Chondrocyte (in vitro differentiated cells): Measurements from ENCODE around the gene CTDP1. TPM values are rescaled to one million over a fixed set of nuclear protein-coding genes. Genes with fewer than 3 reads are reported as not detected.

ENCODE experiments used
- DNase-seq: peaks from one replicate; pipeline ENCODE4 v3.0.0; 2021; ENCODE audit warnings: mixed read lengths, low spot score
- H3K27ac Mint-ChIP-seq: one replicate; pipeline ENCODE4 v1.8.0; 2021; ENCODE audit warnings: mild to moderate bottlenecking, moderate library complexity, mixed read lengths; ENCODE audit not compliant: unreplicated experiment
- H3K27me3 Mint-ChIP-seq: 2 replicates; pipeline ENCODE4 v1.8.0; 2021; ENCODE audit warnings: low read depth, mixed read lengths
- H3K36me3 Mint-ChIP-seq: 2 replicates; pipeline ENCODE4 v1.8.0; 2021; ENCODE audit warnings: low read depth, mixed read lengths
- H3K4me1 Mint-ChIP-seq: 2 replicates; pipeline ENCODE4 v1.8.0; 2021; ENCODE audit warnings: low read depth, mild to moderate bottlenecking, mixed read lengths
- H3K4me3 Mint-ChIP-seq: one replicate; pipeline ENCODE4 v1.8.0; 2021; ENCODE audit warnings: mild to moderate bottlenecking, moderate library complexity, mixed read lengths; ENCODE audit not compliant: unreplicated experiment
- H3K9me3 Mint-ChIP-seq: 2 replicates; pipeline ENCODE4 v1.8.0; 2021; ENCODE audit warnings: low read depth, mixed read lengths
- CTCF ChIP-seq: fragments of 200-600 bp; sonication (generic); IDR thresholded peaks from 2 replicates; pipeline ENCODE4 v1.5.0; 2021; ENCODE audit warnings: antibody characterized with exemption, mild to moderate bottlenecking, moderate library complexity
- total RNA-seq: library from RNA; stranded (reverse); gene quantifications from 3 replicates; pipeline ENCODE4 v1.2.1, GENCODE V29; 2021

CTDP1 gene
- total RNA-seq, 1 donor from 2014 or later, result 21.0 TPM

GRCh38 chr18:79690071-79690470 is 10.5 kb downstream of the CTDP1 start:
- Mint-ChIP-seq H3K4me3 (no peak overlapping the region), H3K4me1 (peaks cover 38% of the 10 kb centered on the region), H3K27me3 (no peaks in the 10 kb centered on the region), H3K36me3 (no peaks in the 10 kb centered on the region), H3K9me3 (no peaks in the 10 kb centered on the region), H3K27ac (no peak overlapping the region)
- no peak for TF ChIP-seq CTCF
- DNase-seq, result no peak

- no peak for TF ChIP-seq CTCF
- Mint-ChIP-seq H3K4me3 (no peak overlapping the region), H3K4me1 (peaks cover 44% of the 10 kb centered on the region), H3K36me3 (no peaks in the 10 kb centered on the region), H3K27ac (no peak overlapping the region), H3K9me3 (no peaks in the 10 kb centered on the region), H3K27me3 (no peaks in the 10 kb centered on the region)
- DNase-seq, result no peak
These were observed 11.2 kb downstream of the CTDP1 start for GRCh38 chr18:79690586-79691482.

GRCh38 chr18:79692056-79692455 is 12.5 kb downstream of the CTDP1 start:
- Mint-ChIP-seq H3K4me3 (no peak overlapping the region), H3K36me3 (peaks cover 2% of the 10 kb centered on the region), H3K4me1 (peaks cover 45% of the 10 kb centered on the region), H3K27me3 (no peaks in the 10 kb centered on the region), H3K9me3 (no peaks in the 10 kb centered on the region), H3K27ac (peak overlapping the region; percentile 66)
- DNase-seq, result no peak
- no peak for TF ChIP-seq CTCF

GRCh38 chr18:79692886-79693285 is 13.3 kb downstream of the CTDP1 start:
- Mint-ChIP-seq H3K36me3 (peaks cover 6% of the 10 kb centered on the region), H3K4me1 (peaks cover 41% of the 10 kb centered on the region), H3K4me3 (no peak overlapping the region)

More at GRCh38 chr18:79692886-79693285, 13.3 kb downstream of the CTDP1 start:
- H3K27ac Mint-ChIP-seq, result peak overlapping the region; percentile 62
- H3K9me3 Mint-ChIP-seq, result no peaks in the 10 kb centered on the region
- H3K27me3 Mint-ChIP-seq, result no peaks in the 10 kb centered on the region
- no peak for TF ChIP-seq CTCF
- no peak for DNase-seq
